Right lobe of liver (tissue), 6 donors: Measurements from ENCODE around the gene UBP1. TPM values are rescaled to one million over a fixed set of nuclear protein-coding genes. Genes with fewer than 3 reads are reported as not detected.

Source experiments
- ATAC-seq, 4 donors: fragments of 200-7000 bp; cut with Tn5 transposase; one replicate each; pipeline ENCODE4 v1.9.1; 2020; ENCODE audit warnings: mild to moderate bottlenecking in 4 of 4, moderate library complexity in 4 of 4
- DNase-seq, 3 donors: peaks; one replicate each; pipeline ENCODE4 v3.0.0-alpha.2; 2020
- H3K27ac ChIP-seq, 3 donors: fragments of 200-600 bp; one replicate each; pipeline ENCODE4 v1.8.0; 2022
- H3K27me3 ChIP-seq, 2 donors: fragments of 200-600 bp; one replicate each; pipeline ENCODE4 v1.8.0; 2022
- H3K36me3 ChIP-seq, 4 donors: fragments of 200-600 bp; sonication (generic) in 1 of 4; one replicate each; pipeline versions ENCODE4 v1.5.1 to v1.8.0; 2017 to 2022; ENCODE audit warnings: control low read depth in 1 of 4
- H3K4me1 ChIP-seq, 4 donors: fragments of 200-600 bp; sonication (generic) in 1 of 4; one replicate each; pipeline versions ENCODE4 v1.5.1 to v1.8.0; 2017 to 2022; ENCODE audit warnings: control low read depth in 1 of 4
- H3K4me3 ChIP-seq, 3 donors: fragments of 200-600 bp; one replicate each; pipeline ENCODE4 v1.8.0; 2022
- H3K9me3 ChIP-seq, 4 donors: fragments of 200-600 bp; sonication (generic) in 1 of 4; one replicate each; pipeline versions ENCODE4 v1.5.1 to v1.8.0; 2017 to 2022; ENCODE audit warnings: control low read depth in 1 of 4
- CTCF ChIP-seq, 4 donors: fragments of 200-600 bp in 3 of 4; fragments of 450-650 bp in 1 of 4; IDR thresholded peaks; one replicate each; pipeline versions ENCODE4 v1.5.1 to v1.8.0; 2016 to 2022; ENCODE audit warnings: antibody characterized with exemption in 4 of 4, mild to moderate bottlenecking in 2 of 4
- POLR2A ChIP-seq: fragments of 450-650 bp; IDR thresholded peaks from one replicate; pipeline ENCODE4 v1.6.1; 2017; ENCODE audit warnings: antibody characterized with exemption, mild to moderate bottlenecking
- WGBS: methylation state at CpG from one replicate; pipeline ENCODE4 v1.1.6; 2018; ENCODE audit warnings: low coverage, low lambda C conversion rate; ENCODE audit not compliant: insufficient coverage; ENCODE audit errors: missing lambda C conversion rate; 5-methylcytosine and 5-hydroxymethylcytosine counted together
- intact Hi-C, 2 donors: fragments of 100-400 bp; cut with DNase I; formaldehyde crosslinking; loops; one replicate each; pipeline versions ENCODE4 v1.11.2 to v1.14.1; 2022
- total RNA-seq, 6 experiments: library from RNA; depleted of rRNA in 2 of 6; stranded (reverse); fragments of >200 nt in 2 of 6; fragmentation: NEBNext Ultra II Directional in 3 of 6; extraction: Animal tissue kit (Norgen Biotek cat#: 25700) in 3 of 6; gene quantifications; one replicate each; pipeline versions ENCODE4 v1.1.0 to v1.2.4, GENCODE V29; 2016 to 2023
- donor health status: DM: no; HTN: yes; CAD: no.
- donor health status: DM: no; HTN: no; CAD: no.
- donor health status: DM: no; HTN: no; CAD: no.
- donor health status: DM: no; HTN: yes; CAD: no.
- donor health status: DM: no; HTN: yes; CAD: no.

Gene UBP1
- total RNA-seq, 6 experiments from 2014 or later, result 20.5 to 39.2 (median 33.1) TPM

DNA sequence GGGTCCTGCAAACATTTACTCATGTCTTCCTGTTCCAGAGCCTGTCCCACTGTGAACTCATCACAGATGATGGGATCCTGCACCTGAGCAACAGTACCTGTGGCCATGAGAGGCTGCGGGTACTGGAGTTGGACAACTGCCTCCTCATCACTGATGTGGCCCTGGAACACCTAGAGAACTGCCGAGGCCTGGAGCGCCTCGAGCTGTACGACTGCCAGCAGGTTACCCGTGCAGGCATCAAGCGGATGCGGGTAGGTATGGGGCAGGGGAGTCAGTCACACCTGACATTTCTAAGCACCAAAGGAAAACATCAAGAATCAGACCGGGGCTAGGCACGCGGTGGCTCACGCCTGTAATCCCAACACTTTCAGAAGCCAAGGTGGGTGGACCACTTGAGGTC is 56.3 kb downstream of the UBP1 start:
- peaks cover 0 to 18% (median 1%) of the 10 kb centered on the region in 4 donors for H3K36me3 ChIP-seq
- no peaks in the 10 kb centered on the region for H3K9me3 ChIP-seq
- intact Hi-C loops, result no loop called here
- no peak overlapping the region for H3K27ac ChIP-seq
- 60% methylated on average over 1 of the region's 12 CpGs for WGBS
- no peaks in the 10 kb centered on the region for H3K4me1 ChIP-seq
- H3K4me3 ChIP-seq, result no peak overlapping the region
- ATAC-seq (peak in 1 of 4 donors; percentile 22), DNase-seq (no peak)
- TF ChIP-seq CTCF (IDR thresholded peaks at IDR 0.05), result no peak
- no peak for TF ChIP-seq POLR2A
- no peaks in the 10 kb centered on the region for H3K27me3 ChIP-seq

GRCh38 chr3:33380653-33381052 is 59.6 kb downstream of the UBP1 start:
- H3K4me3 ChIP-seq, result no peak overlapping the region
- intact Hi-C loops, result no loop called here
- H3K4me1 ChIP-seq, result no peaks in the 10 kb centered on the region
- no peaks in the 10 kb centered on the region for H3K27me3 ChIP-seq
- 75% methylated on average over 2 of the region's 3 CpGs for WGBS
- H3K36me3 ChIP-seq, result peaks cover 0 to 4% (median 0%) of the 10 kb centered on the region in 4 donors
- TF ChIP-seq CTCF (IDR thresholded peaks at IDR 0.05) (no peak), POLR2A (no peak)
- no peak overlapping the region for H3K27ac ChIP-seq
- DNase-seq (no peak), ATAC-seq (no peak)
- no peaks in the 10 kb centered on the region for H3K9me3 ChIP-seq

- no peaks in the 10 kb centered on the region for H3K27me3 ChIP-seq
- no peaks in the 10 kb centered on the region for H3K36me3 ChIP-seq
- 100% methylated on average over 1 of the region's 3 CpGs for WGBS
- DNase-seq, result no peak
- H3K27ac ChIP-seq, result no peak overlapping the region
- no peak overlapping the region for H3K4me3 ChIP-seq
- H3K4me1 ChIP-seq, result peaks cover 0 to 2% (median 0%) of the 10 kb centered on the region in 4 donors
- TF ChIP-seq CTCF (IDR thresholded peaks at IDR 0.05), result no peak
- TF ChIP-seq POLR2A, result no peak
- intact Hi-C loops, result loop anchor here (10.0 kb wide), 2 partner anchors 233 to 243 kb away; no protein-coding TSS in a partner anchor
- ATAC-seq, result no peak
- no peaks in the 10 kb centered on the region for H3K9me3 ChIP-seq
Measured at GRCh38 chr3:33377931-33378330, 62.3 kb downstream of the UBP1 start.

GRCh38 chr3:33377489-33377888 is 62.7 kb downstream of the UBP1 start:
- Histone ChIP-seq H3K27me3 (no peaks in the 10 kb centered on the region), H3K36me3 (no peaks in the 10 kb centered on the region), H3K9me3 (no peaks in the 10 kb centered on the region), H3K27ac (no peak overlapping the region), H3K4me3 (no peak overlapping the region), H3K4me1 (peaks cover 0 to 6% (median 0%) of the 10 kb centered on the region in 4 donors)
- WGBS, result 94% methylated on average over 2 of the region's 3 CpGs
- no peak for TF ChIP-seq CTCF (IDR thresholded peaks at IDR 0.05)
- no peak for TF ChIP-seq POLR2A
- ATAC-seq (no peak), DNase-seq (no peak)
- intact Hi-C loops, result loop anchor here (10.0 kb wide), 2 partner anchors 233 to 243 kb away; no protein-coding TSS in a partner anchor

GRCh38 chr3:33373082-33373437 is 67.1 kb downstream of the UBP1 start:
- H3K27me3 ChIP-seq, result no peaks in the 10 kb centered on the region
- TF ChIP-seq CTCF (IDR thresholded peaks at IDR 0.05) (no peak), POLR2A (no peak)
- DNase-seq, result no peak
- intact Hi-C loops, result loop anchor here (10.0 kb wide), 2 partner anchors 228 to 238 kb away; no protein-coding TSS in a partner anchor
- H3K9me3 ChIP-seq, result no peaks in the 10 kb centered on the region
- H3K4me3 ChIP-seq, result no peak overlapping the region
- no peak overlapping the region for H3K27ac ChIP-seq
- WGBS, result 41% methylated on average over 6 of the region's 6 CpGs
- no peak for ATAC-seq
- no peaks in the 10 kb centered on the region for H3K36me3 ChIP-seq
- H3K4me1 ChIP-seq, result peaks cover 0 to 6% (median 0%) of the 10 kb centered on the region in 4 donors
